Fibroblast of skin of scalp (primary cell): Measurements from ENCODE around the gene ESYT3.
"Not testable (repeated sequence)": the region's sequence is repeated elsewhere in the genome, so short reads cannot be mapped to it uniquely, and the experiment has no call there.

ENCODE experiments used
- DNase-seq: peaks from one replicate; pipeline ENCODE4 v3.0.0-alpha.2; 2013

Gene ESYT3

GRCh38 chr3:138408751-138409570 is 25.5 kb upstream of the ESYT3 start:
- DNase-seq, result peak; percentile 14

- DNase-seq, result peak; percentile 57
Measured at GRCh38 chr3:138412821-138413551, 21.4 kb upstream of the ESYT3 start.

DNA sequence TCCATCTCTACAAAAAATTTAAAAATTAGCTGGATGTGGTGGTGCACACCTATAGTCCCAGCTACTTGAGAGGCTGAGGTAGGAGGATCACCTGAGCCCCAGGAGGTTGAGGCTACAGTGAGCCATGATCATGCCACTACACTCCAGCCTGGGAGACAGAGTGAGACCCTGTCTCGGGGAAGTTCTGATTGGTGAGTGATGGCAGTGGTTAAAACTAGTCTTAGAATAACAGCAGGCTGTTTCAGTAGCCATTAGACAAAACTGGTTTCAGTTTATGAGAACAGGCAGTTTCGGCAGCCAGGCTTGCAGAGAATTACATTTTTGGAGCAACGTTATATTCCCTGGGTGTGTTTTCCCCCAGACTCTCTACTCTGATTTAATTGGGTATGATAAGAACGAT is 18.2 kb upstream of the ESYT3 start:
- not testable (repeated sequence) for DNase-seq

- peak; percentile 84 for DNase-seq
Measured at GRCh38 chr3:138417559-138417982, 16.8 kb upstream of the ESYT3 start.

DNA sequence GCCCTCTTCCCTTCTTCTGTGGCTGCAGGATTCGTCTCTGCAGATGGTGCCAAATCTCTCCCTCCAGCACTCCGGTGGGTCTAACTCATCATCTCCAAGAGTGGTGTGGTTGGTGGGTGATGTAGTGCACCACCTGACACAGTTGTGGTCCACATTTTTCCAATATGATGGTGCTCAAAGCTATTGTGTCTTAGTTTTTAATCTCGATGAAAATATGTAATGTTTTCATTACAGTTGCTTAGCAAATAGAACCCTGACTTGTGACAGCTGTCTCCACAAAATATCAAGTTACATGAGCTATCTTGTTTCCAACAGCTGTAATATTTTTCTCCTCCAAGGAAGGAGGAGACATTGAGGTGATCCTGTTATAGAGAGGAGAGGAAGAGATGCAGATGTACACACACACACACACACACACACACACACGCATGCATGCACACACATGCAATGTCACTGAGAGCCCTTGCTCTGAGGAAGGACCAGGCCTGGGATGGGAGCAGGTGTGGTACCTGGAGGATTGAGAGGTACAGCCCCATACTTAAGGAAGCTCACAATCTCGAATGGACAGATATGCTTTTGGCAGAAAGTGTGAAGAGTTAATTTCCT is 15.7 kb upstream of the ESYT3 start:
- no peak for DNase-seq

- DNase-seq, result no peak
Measured at GRCh38 chr3:138423316-138423715, 11.1 kb upstream of the ESYT3 start.

GRCh38 chr3:138424323-138424722 is 10.1 kb upstream of the ESYT3 start:
- no peak for DNase-seq

DNA sequence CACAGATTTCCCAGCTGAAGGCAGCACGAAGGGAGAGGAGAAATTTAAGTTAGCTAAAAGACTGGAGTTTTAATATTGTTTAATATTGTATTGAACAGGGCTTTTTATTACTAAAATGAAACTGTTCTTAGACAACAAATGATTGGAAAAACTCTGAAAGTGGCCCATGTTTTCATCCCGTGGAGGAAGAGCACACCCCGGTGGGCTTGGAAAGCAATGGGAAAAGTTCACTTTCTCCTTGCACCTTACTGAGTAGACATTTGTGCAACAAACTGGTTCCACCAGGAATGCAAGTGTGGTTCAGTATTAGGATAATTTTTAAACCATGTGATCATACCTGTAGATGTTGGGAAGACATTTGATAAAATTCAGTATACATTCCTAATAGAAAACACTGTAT is 8.2 kb upstream of the ESYT3 start:
- no peak for DNase-seq

DNA sequence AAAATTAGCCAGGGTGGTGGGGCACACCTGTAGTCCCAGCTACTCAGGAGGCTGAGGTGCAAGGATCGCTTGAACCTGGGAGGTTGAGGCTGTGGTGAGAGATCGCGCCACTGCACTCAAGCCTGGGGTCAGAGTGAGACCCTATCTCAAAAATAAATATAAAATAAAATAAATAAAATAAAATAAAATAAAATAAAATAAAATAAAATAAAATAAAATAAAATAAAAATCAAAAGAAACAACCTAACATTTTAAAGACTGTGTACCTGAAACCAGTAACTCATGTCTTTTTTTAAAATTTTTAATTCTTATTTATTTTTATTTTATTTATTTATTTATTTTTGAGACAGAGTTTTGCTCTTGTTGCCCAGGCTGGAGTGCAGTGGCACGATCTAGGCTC is 7.7 kb upstream of the ESYT3 start:
- not testable (repeated sequence) for DNase-seq

- no peak for DNase-seq
Measured at GRCh38 chr3:138429665-138430064, 4.8 kb upstream of the ESYT3 start.

DNA sequence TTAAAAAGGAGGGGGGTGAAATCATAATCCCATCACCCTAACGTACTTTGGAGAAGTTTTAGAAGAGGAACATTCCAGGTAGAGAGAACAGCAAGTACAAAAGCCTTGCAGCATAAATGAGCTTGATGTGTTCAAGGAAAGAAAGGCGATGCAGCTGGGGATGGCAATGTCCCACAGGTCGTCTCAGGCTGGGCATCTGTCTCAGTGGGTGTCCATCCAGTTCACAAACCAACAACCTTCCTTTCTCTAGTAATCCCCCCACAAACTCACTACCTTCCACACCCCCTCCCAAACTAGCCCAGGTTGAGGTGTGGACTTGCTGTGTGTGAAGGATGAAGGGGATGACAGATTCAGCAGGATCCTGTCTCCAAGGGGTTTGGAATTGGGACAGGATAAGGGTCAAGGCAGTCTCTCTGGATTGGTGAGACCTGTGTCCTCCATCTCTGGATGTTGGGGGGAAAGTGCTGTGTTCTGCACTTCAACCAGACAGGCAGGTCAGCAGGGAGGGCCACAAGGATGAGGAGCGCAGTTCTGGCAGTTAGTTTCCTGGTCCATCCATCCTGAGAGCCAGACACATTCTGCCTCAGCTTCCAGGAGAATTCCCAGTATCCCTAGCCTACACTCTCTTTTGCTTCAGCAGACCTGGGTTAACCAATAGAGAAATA is 1.7 kb upstream of the ESYT3 start:
- DNase-seq, result no peak

- DNase-seq, result no peak
Measured at GRCh38 chr3:138433892-138434275, 532 bp upstream of the ESYT3 start.

DNA sequence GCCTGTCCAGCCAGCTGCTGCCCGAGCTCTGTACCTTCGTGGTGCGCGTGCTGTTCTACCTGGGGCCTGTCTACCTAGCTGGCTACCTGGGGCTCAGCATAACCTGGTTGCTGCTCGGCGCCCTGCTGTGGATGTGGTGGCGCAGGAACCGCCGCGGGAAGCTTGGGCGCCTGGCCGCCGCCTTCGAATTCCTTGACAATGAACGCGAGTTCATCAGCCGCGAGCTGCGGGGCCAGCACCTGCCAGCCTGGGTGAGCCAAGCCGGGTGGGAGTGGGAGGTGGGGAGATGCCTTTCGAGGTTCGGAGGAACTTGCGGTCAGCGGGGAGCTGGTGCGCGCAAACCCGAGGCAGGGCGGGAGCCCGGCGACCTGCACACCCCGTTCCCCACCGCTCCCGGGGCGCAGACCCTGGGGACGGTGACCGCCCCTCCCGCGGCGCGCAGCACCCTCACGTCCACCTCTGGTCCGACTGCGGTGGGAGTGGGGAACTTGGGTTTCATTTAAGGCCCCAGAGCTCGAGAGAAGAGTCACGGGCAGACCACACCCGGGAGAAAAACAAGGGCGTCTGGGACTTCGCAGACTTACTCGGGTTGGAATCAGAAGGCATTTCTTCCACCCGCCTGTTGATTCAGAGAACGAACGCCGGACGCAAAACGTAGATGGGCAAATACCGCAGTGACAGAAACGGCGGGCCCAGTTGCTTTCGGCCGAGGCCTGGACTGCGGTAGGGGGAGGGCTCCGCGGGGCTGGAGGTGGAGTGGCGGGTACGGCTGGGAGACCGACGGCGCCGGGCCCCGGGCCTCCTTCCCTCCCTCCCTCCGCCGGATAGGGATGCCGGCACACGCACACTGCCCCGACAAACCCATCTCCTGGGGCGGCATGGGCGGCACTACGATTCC is 708 bp downstream of the ESYT3 start:
- DNase-seq, result no peak

- DNase-seq, result no peak
Measured at GRCh38 chr3:138435840-138436239, 1.4 kb downstream of the ESYT3 start.

DNA sequence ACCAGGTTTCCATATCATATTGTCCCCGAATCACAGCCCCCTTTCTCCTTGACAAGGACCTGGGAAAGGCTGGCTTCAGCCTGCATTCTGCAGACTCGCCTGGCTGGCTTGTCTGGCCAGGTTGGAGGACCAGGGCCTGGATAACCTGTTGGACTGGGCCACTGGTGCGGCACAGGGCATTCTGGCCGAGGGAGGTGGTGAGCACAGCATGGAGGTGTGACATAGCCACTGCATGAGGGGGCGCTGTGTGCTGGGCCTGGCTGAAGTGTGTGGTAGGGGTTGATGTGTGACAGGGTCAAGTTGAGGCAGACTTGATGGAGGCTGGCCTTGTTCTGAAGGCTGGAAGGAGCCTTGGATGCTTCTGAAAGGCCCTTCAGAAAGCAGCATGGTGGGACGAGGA is 2.9 kb downstream of the ESYT3 start:
- DNase-seq, result no peak

GRCh38 chr3:138438896-138439295 is 4.5 kb downstream of the ESYT3 start:
- no peak for DNase-seq

- no peak for DNase-seq
Measured at GRCh38 chr3:138439646-138440045, 5.2 kb downstream of the ESYT3 start.

- peak; percentile 54 for DNase-seq
Measured at GRCh38 chr3:138440121-138440521, 5.7 kb downstream of the ESYT3 start.

GRCh38 chr3:138440596-138440995 is 6.2 kb downstream of the ESYT3 start:
- DNase-seq, result peak; percentile 64

DNA sequence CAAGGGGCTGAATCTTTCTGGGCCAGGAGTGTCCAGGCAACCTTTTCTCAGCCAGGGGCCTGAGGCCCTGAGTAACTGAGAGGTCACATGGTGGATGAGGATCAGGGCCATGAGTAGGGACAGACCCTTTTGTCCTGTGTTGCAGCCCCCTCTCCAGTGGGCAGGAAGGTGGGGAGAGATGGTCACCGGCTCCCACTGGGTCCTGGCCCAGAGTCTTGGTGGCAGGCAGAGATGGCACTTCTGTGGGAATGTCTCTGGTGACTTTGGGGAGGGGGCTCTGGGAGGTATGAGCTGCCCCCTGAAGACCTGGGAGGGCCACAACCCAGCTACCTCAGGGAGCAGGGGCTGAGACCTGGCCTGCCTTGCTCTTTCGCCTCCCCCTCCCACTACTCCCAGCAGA is 6.8 kb downstream of the ESYT3 start:
- no peak for DNase-seq

DNA sequence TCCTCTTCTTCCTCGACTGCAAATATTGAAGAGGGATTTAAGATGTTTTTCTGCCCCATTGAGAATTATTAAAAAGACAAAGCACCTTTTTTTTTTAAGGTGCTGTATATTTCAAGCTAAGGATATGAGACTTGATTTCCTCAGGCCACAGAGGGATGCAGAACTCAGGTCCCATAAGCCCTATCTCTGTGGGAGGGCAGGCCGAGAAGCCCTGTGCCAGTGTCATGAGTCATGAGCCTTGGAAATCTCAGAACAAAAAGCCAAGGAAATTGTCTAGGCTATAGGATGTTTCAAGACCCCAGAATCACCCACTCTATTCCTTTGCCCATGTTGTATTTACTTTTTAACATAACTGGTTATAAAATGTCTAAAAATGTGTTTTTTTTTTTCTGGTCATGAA is 7.3 kb downstream of the ESYT3 start:
- DNase-seq, result peak; percentile 57

GRCh38 chr3:138442433-138442832 is 8.0 kb downstream of the ESYT3 start:
- peak; percentile 62 for DNase-seq
